ENCODE results near the gene COA1. TPM values are rescaled to one million over a fixed set of nuclear protein-coding genes. Genes with fewer than 3 reads are reported as not detected.

Gene COA1
- total and polyA plus RNA-seq, 5 donors: 53.3 to 78.6 (median 63.2) TPM

- Histone ChIP-seq H3K4me3 (ENCODE audit: low read length) (no peak overlapping the region), H3K27ac (ENCODE audit: low read length) (no peak overlapping the region), H3K4me1 (ENCODE audit: control insufficient read depth, insufficient read depth, low read length) (no peaks in the 10 kb centered on the region), H3K9me3 (ENCODE audit: control insufficient read depth, low read length) (no peaks in the 10 kb centered on the region), H3K27me3 (ENCODE audit: control insufficient read depth, insufficient read depth) (no peaks in the 10 kb centered on the region)
- intact Hi-C loops (cut with DNase I): no loop called here
- ATAC-seq (no peak), DNase-seq (no peak)
- WGBS: 87% methylated on average over 8 of the region's 8 CpGs
Observed at GRCh38 chr7:43767311-43767710, 38.0 kb upstream of the COA1 start.

DNA sequence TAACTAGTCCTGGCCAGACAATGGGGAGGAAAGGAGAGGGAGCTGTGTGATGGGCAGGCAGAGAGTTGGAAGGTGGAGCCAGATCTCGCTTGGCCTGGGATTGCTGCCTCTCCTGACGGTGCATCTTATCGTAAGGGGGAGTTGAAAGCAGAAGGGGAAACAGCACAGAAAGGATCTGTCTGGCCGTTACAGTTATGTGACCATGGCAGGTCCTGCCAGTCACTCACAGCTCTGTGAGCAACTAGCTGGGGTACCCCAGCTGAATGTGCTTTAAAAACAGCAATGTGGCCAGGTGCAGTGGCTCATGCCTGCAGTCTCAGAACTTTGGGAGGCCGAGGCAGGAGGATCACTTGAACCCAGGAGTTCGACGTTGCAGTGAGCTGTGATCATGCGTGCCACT lies 37.2 kb upstream of the COA1 start:
- Histone ChIP-seq H3K27ac (ENCODE audit: low read length) (no peak overlapping the region), H3K4me3 (ENCODE audit: low read length) (no peak overlapping the region), H3K4me1 (ENCODE audit: control insufficient read depth, insufficient read depth, low read length) (no peaks in the 10 kb centered on the region), H3K9me3 (ENCODE audit: control insufficient read depth, low read length) (no peaks in the 10 kb centered on the region), H3K27me3 (ENCODE audit: control insufficient read depth, insufficient read depth) (no peaks in the 10 kb centered on the region)
- intact Hi-C loops (cut with DNase I): no loop called here
- 67% methylated on average over 8 of the region's 8 CpGs for WGBS
- no peak for DNase-seq
- ATAC-seq: no peak

DNA sequence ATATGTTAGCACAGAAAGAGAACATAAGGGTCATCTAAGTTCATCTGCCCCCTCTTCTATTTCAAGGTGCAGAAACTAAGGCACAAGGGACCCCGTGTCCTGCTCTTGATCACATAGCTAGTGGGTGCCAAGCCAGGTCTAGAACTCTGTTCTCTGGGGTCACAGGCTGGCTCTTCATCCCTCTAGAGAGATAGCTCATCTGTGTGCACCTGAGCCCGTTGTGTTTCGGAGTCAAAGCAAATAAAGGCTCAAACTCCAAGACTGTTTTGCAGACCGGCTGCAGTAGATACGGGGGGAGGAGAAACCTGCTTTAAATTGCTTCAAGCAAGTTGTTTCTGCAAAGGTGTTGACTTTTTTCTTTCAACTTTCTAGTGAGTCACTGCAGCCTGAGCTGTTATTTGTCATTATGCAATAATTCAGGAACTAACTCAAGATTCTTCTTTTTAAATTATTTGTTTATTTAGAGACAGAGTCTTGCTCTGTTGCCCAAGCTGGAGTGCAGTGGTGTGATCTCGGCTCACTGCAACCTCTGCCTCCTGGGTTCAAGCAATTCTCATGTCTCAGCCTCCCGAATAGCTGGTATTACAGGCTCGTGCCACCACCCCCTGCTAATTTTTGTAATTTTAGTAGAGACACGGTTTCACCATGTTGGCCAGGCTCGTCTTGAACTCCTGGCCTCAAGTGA lies 35.6 kb upstream of the COA1 start:
- intact Hi-C loops (cut with DNase I): no loop called here
- no peak overlapping the region for H3K27ac ChIP-seq (ENCODE audit: low read length)
- H3K4me3 ChIP-seq (ENCODE audit: low read length): no peak overlapping the region
- H3K9me3 ChIP-seq (ENCODE audit: control insufficient read depth, low read length): no peaks in the 10 kb centered on the region
- DNase-seq (no peak), ATAC-seq (no peak)
- WGBS: 83% methylated on average over 10 of the region's 10 CpGs
- no peaks in the 10 kb centered on the region for H3K4me1 ChIP-seq (ENCODE audit: control insufficient read depth, insufficient read depth, low read length)
- H3K27me3 ChIP-seq (ENCODE audit: control insufficient read depth, insufficient read depth): no peaks in the 10 kb centered on the region

GRCh38 chr7:43764039-43764761 lies 34.9 kb upstream of the COA1 start:
- 51% methylated on average over 9 of the region's 9 CpGs for WGBS
- Histone ChIP-seq H3K27ac (ENCODE audit: low read length) (no peak overlapping the region), H3K27me3 (ENCODE audit: control insufficient read depth, insufficient read depth) (no peaks in the 10 kb centered on the region), H3K4me1 (ENCODE audit: control insufficient read depth, insufficient read depth, low read length) (no peaks in the 10 kb centered on the region), H3K9me3 (ENCODE audit: control insufficient read depth, low read length) (no peaks in the 10 kb centered on the region), H3K4me3 (ENCODE audit: low read length) (no peak overlapping the region)
- ATAC-seq (peak; percentile 34 to 66), DNase-seq (peak in 2 of 3 donors; percentile 62 to 67)
- intact Hi-C loops (cut with DNase I): no loop called here

DNA sequence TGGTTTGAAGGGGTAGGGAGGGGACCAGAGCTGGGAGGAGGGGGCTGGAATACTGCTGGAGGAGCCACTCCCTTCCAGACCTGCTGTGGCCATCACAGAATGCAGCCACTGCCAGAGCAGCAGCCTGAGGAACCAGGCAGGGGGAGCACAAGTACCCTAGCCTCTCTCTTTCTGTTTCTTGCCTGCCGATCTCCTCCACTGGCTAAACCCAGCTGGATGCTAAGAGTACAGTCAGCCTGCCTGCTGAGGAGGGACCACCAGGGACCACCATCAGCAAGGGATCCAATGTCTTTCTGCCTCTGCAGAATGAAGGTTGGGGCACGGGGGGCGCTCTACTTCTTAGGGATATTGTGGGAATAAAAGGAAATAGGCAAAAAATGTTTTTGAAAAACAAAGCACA lies 33.9 kb upstream of the COA1 start:
- intact Hi-C loops (cut with DNase I): no loop called here
- H3K27ac ChIP-seq (ENCODE audit: low read length): no peak overlapping the region
- no peak overlapping the region for H3K4me3 ChIP-seq (ENCODE audit: low read length)
- ATAC-seq: no peak
- WGBS: 86% methylated on average over 3 of the region's 3 CpGs
- no peak for DNase-seq
- H3K9me3 ChIP-seq (ENCODE audit: control insufficient read depth, low read length): no peaks in the 10 kb centered on the region
- no peaks in the 10 kb centered on the region for H3K27me3 ChIP-seq (ENCODE audit: control insufficient read depth, insufficient read depth)
- no peaks in the 10 kb centered on the region for H3K4me1 ChIP-seq (ENCODE audit: control insufficient read depth, insufficient read depth, low read length)

- intact Hi-C loops (cut with DNase I): no loop called here
- Histone ChIP-seq H3K4me3 (ENCODE audit: low read length) (no peak overlapping the region), H3K27ac (ENCODE audit: low read length) (no peak overlapping the region), H3K4me1 (ENCODE audit: control insufficient read depth, insufficient read depth, low read length) (no peaks in the 10 kb centered on the region), H3K27me3 (ENCODE audit: control insufficient read depth, insufficient read depth) (no peaks in the 10 kb centered on the region), H3K9me3 (ENCODE audit: control insufficient read depth, low read length) (no peaks in the 10 kb centered on the region)
- WGBS: 66% methylated on average over 5 of the region's 5 CpGs
- ATAC-seq (no peak), DNase-seq (no peak)
Observed at GRCh38 chr7:43761938-43762692, 32.8 kb upstream of the COA1 start.

DNA sequence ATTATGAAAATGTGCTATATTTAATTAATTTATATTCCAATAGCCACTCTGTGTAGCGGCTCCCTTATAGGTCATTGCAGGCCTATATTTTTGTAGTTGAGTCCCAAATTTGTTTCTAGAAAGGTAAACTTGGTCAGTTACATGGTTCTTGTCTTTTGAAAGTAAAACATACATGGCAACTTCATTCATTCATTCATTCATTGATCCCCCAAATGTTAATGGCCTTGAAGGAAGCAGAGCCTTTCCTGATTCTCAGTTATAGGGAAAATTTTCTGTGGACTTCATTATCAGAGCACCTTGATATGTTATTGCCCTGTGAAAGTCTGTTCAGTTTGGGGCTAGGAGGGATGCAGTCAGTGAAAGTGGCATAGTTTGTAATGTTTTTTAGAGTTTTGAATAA lies 32.1 kb upstream of the COA1 start:
- WGBS: 100% methylated on average over 1 of the region's 1 CpG
- no peaks in the 10 kb centered on the region for H3K4me1 ChIP-seq (ENCODE audit: control insufficient read depth, insufficient read depth, low read length)

GRCh38 chr7:43760861-43761260 lies 31.5 kb upstream of the COA1 start:
- ATAC-seq (no peak), DNase-seq (no peak)
- Histone ChIP-seq H3K4me1 (ENCODE audit: control insufficient read depth, insufficient read depth, low read length) (no peaks in the 10 kb centered on the region), H3K27me3 (ENCODE audit: control insufficient read depth, insufficient read depth) (no peaks in the 10 kb centered on the region), H3K9me3 (ENCODE audit: control insufficient read depth, low read length) (no peaks in the 10 kb centered on the region), H3K4me3 (ENCODE audit: low read length) (no peak overlapping the region), H3K27ac (ENCODE audit: low read length) (no peak overlapping the region)
- WGBS: 97% methylated on average over 5 of the region's 5 CpGs
- intact Hi-C loops (cut with DNase I): no loop called here

More for the DNA sequence above, 32.1 kb upstream of the COA1 start:
- no peaks in the 10 kb centered on the region for H3K27me3 ChIP-seq (ENCODE audit: control insufficient read depth, insufficient read depth)
- no peaks in the 10 kb centered on the region for H3K9me3 ChIP-seq (ENCODE audit: control insufficient read depth, low read length)
- H3K4me3 ChIP-seq (ENCODE audit: low read length): no peak overlapping the region
- ATAC-seq (no peak), DNase-seq (no peak)
- intact Hi-C loops (cut with DNase I): no loop called here
- no peak overlapping the region for H3K27ac ChIP-seq (ENCODE audit: low read length)

DNA sequence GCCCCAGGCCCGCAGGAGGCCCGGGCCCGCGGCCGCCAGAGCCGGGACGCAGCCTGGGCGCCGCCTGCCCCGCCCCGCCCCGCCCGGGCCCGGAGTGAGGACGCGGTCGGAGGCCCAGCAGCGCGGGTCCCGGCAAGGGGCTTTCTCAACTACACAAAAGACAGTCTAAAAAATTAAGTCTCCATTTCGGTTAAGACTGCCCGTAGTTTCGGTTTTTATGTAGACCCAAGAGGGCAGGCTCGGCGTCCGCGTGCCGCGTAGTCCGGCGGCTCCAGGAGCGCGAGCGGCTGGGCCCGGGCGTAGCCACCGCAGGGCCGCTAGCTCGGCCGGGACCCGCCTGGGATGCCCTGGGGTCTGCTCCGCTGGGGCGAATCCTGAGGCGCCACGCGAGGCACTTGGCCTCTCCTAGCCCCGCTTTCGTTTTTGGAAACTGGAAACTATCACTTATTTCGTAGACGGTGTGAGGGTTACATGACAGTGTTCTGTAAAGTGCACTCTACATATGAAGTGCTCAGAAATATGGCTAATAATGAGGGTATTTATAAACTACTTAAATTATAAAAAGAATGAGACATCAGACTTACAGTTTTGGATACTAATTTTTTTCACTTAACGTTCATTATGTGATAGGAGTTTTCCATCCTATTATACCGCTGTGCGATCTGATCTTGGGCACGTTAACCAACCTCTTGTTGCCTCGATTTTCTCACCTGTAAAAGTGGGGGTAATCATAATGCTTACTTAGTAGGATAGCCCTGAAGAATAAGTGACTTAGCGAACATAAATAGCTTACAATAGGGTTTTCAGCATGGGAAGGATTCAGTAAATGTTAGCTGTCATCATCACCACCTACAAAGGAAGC lies 29.7 kb upstream of the COA1 start:
- H3K27me3 ChIP-seq (ENCODE audit: control insufficient read depth, insufficient read depth): no peaks in the 10 kb centered on the region
- ATAC-seq (peak; percentile 80 to 81), DNase-seq (peak; percentile 35 to 76 (median 66))
- no peaks in the 10 kb centered on the region for H3K9me3 ChIP-seq (ENCODE audit: control insufficient read depth, low read length)
- intact Hi-C loops (cut with DNase I): no loop called here
- H3K4me3 ChIP-seq (ENCODE audit: low read length): peak overlapping the region; percentile 97
- WGBS: 6% methylated on average over 56 of the region's 56 CpGs
- H3K4me1 ChIP-seq (ENCODE audit: control insufficient read depth, insufficient read depth, low read length): no peaks in the 10 kb centered on the region
- peak overlapping the region; percentile 5 for H3K27ac ChIP-seq (ENCODE audit: low read length)

- Histone ChIP-seq H3K4me1 (ENCODE audit: control insufficient read depth, insufficient read depth, low read length) (no peaks in the 10 kb centered on the region), H3K27ac (ENCODE audit: low read length) (peak within 1 kb of the TSS; percentile 5), H3K27me3 (ENCODE audit: control insufficient read depth, insufficient read depth) (no peaks in the 10 kb centered on the region), H3K4me3 (ENCODE audit: low read length) (peak within 1 kb of the TSS; percentile 97), H3K9me3 (ENCODE audit: control insufficient read depth, low read length) (no peaks in the 10 kb centered on the region)
- peak; percentile 73 to 90 (median 90) for DNase-seq
- 3% methylated on average over 67 of the region's 67 CpGs for WGBS
- intact Hi-C loops (cut with DNase I): no loop called here
- peak; percentile 90 to 93 for ATAC-seq
Observed at GRCh38 chr7:43758029-43758821, 28.9 kb upstream of the COA1 start, which contains the start of gene BLVRA. BLVRA (plus strand) TSS chr7:43758680; CDS start chr7:43771159, 12,479 bp downstream.
